Measurements from ENCODE around the gene P2RY1. TPM values are rescaled to one million over a fixed set of nuclear protein-coding genes. Genes with fewer than 3 reads are reported as not detected.

The P2RY1 gene
- total RNA-seq, 3 donors from 2014 or later (not counting 1 experiment from before 2014, with no cell fraction given) = 1.0 to 2.0 (median 1.4) TPM

DNA sequence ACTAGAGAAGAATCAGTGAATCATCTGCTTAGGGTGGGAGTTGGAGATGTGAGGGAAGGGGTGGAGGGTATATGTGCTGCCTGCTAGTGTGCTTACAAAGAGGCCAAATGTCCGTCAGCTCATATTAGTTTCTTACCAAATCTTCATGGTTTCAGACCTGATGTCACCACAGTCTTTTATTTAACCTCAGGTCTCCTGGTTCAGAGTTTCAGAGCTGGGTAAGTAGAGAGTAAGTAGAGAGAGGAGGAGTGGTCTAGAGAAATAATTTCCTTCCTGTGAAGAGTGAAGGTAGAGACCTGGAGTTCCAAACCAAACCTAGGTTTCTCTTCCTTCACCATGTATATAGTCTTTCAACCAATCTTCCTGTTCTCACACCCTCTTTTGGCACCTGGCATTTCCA, 17.5 kb upstream of the P2RY1 start:
- WGBS (ENCODE audit: insufficient coverage) = no CpG with 5 or more reads among the region's 1 CpG
- Mint-ChIP-seq H3K27ac (no peak overlapping the region), H3K36me3 (no peaks in the 10 kb centered on the region), H3K4me3 (no peak overlapping the region), H3K9me3 (peaks cover 0 to 2% of the 10 kb centered on the region in 2 donors), H3K27me3 (ENCODE audit: low read depth in 2 of 2) (no peaks in the 10 kb centered on the region), H3K4me1 (no peaks in the 10 kb centered on the region)
- Histone ChIP-seq H3K27me3 (ENCODE audit: control insufficient read depth, insufficient read depth, low read length) (no peaks in the 10 kb centered on the region), H3K4me1 (ENCODE audit: control insufficient read depth, insufficient read depth, low read length) (no peaks in the 10 kb centered on the region), H3K27ac (ENCODE audit: low read length) (no peak overlapping the region), H3K9me3 (ENCODE audit: control insufficient read depth, insufficient read depth, low read length) (no peaks in the 10 kb centered on the region), H3K4me3 (ENCODE audit: low read length) (no peak overlapping the region), H3K36me3 (ENCODE audit: control insufficient read depth, insufficient read depth, low read length) (no peaks in the 10 kb centered on the region)
- ATAC-seq = no peak
- DNase-seq = no peak
- intact Hi-C loops (cut with micrococcal nuclease) = no loop called here
- TF ChIP-seq, protein P1, sequence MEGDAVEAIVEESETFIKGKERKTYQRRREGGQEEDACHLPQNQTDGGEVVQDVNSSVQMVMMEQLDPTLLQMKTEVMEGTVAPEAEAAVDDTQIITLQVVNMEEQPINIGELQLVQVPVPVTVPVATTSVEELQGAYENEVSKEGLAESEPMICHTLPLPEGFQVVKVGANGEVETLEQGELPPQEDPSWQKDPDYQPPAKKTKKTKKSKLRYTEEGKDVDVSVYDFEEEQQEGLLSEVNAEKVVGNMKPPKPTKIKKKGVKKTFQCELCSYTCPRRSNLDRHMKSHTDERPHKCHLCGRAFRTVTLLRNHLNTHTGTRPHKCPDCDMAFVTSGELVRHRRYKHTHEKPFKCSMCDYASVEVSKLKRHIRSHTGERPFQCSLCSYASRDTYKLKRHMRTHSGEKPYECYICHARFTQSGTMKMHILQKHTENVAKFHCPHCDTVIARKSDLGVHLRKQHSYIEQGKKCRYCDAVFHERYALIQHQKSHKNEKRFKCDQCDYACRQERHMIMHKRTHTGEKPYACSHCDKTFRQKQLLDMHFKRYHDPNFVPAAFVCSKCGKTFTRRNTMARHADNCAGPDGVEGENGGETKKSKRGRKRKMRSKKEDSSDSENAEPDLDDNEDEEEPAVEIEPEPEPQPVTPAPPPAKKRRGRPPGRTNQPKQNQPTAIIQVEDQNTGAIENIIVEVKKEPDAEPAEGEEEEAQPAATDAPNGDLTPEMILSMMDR (IDR thresholded peaks at IDR 0.05) = no peak

DNA sequence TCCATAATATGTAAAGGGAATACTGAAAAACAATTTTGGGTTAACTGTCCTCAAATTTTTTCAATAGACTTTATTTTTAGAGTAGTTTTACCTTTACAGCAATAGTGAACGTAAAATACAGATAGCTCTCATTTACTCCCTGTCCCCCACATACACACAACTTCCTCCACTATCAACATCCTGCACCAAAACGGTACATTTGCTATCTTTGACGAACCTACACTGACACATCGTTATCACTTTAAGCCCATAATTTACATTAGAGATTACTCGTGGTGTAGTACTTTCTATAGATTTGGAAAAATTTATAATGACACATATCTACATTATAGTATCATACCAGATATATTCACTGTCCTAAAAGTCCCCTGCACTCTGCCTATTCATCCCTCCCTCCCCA, 16.9 kb upstream of the P2RY1 start:
- Histone ChIP-seq H3K27ac (ENCODE audit: low read length) (no peak overlapping the region), H3K36me3 (ENCODE audit: control insufficient read depth, insufficient read depth, low read length) (no peaks in the 10 kb centered on the region), H3K4me1 (ENCODE audit: control insufficient read depth, insufficient read depth, low read length) (no peaks in the 10 kb centered on the region), H3K9me3 (ENCODE audit: control insufficient read depth, insufficient read depth, low read length) (no peaks in the 10 kb centered on the region), H3K27me3 (ENCODE audit: control insufficient read depth, insufficient read depth, low read length) (no peaks in the 10 kb centered on the region), H3K4me3 (ENCODE audit: low read length) (no peak overlapping the region)
- no peak for ATAC-seq
- Mint-ChIP-seq H3K27ac (no peak overlapping the region), H3K9me3 (peaks cover 0 to 2% of the 10 kb centered on the region in 2 donors), H3K27me3 (ENCODE audit: low read depth in 2 of 2) (no peaks in the 10 kb centered on the region), H3K36me3 (no peaks in the 10 kb centered on the region), H3K4me1 (no peaks in the 10 kb centered on the region), H3K4me3 (no peak overlapping the region)
- DNase-seq = no peak
- intact Hi-C loops (cut with micrococcal nuclease) = no loop called here
- WGBS (ENCODE audit: insufficient coverage) = 86% methylated on average over 5 of the region's 5 CpGs
- TF ChIP-seq, protein P1 (IDR thresholded peaks at IDR 0.05) = no peak

DNA sequence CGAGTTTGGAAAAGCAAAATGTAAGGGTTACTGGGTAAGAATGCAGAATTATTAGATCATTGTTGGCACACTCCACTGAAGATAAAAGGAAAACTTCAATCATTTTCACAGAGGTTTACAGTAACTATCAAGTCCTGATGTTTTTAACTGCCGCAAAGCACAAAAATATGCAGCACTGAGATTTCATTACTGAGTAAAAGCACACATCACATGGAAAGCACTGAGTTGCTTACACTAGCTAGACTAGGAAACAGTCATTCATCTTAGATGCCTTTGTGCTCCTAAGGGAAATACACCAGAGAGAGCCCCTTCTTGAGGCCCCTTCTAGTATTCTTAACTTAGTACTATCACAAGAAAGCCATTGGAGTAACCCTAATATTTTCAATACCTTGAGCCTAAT, 11.8 kb upstream of the P2RY1 start:
- H3K4me3 ChIP-seq (ENCODE audit: low read length) = no peak overlapping the region
- H3K27ac ChIP-seq (ENCODE audit: low read length) = no peak overlapping the region
- DNase-seq = no peak
- Mint-ChIP-seq H3K9me3 (no peaks in the 10 kb centered on the region), H3K4me3 (no peak overlapping the region), H3K36me3 (no peaks in the 10 kb centered on the region), H3K27ac (no peak overlapping the region), H3K27me3 (ENCODE audit: low read depth in 2 of 2) (no peaks in the 10 kb centered on the region), H3K4me1 (no peaks in the 10 kb centered on the region)
- H3K4me1 ChIP-seq (ENCODE audit: control insufficient read depth, insufficient read depth, low read length) = no peaks in the 10 kb centered on the region
- TF ChIP-seq, protein P1 (IDR thresholded peaks at IDR 0.05) = no peak
- H3K27me3 ChIP-seq (ENCODE audit: control insufficient read depth, insufficient read depth, low read length) = no peaks in the 10 kb centered on the region
- H3K9me3 ChIP-seq (ENCODE audit: control insufficient read depth, insufficient read depth, low read length) = no peaks in the 10 kb centered on the region
- WGBS (ENCODE audit: insufficient coverage) = 100% methylated on average over 2 of the region's 2 CpGs
- no peak for ATAC-seq
- no peaks in the 10 kb centered on the region for H3K36me3 ChIP-seq (ENCODE audit: control insufficient read depth, insufficient read depth, low read length)
- intact Hi-C loops (cut with micrococcal nuclease) = no loop called here

DNA sequence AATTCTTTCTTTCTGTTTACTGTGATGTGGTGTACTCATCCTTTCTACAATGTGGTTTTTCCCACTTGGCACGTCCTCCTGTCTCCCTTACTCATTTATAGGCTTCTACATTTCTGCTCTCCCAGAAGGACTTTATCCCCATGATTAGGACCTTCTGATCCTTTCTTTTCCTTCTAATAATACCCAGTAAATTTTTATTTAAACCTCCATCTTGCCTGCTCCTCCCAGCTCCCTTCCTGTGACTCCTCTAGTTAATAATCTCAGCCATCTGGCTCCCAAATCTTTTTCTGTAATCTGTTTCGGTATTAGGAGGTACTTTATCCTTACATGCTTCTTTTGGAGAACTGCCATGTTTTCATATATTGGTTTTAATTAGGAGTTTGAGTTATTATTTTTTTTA, 11.2 kb upstream of the P2RY1 start:
- intact Hi-C loops (cut with micrococcal nuclease) = no loop called here
- Histone ChIP-seq H3K27me3 (ENCODE audit: control insufficient read depth, insufficient read depth, low read length) (no peaks in the 10 kb centered on the region), H3K4me3 (ENCODE audit: low read length) (no peak overlapping the region), H3K9me3 (ENCODE audit: control insufficient read depth, insufficient read depth, low read length) (no peaks in the 10 kb centered on the region), H3K36me3 (ENCODE audit: control insufficient read depth, insufficient read depth, low read length) (no peaks in the 10 kb centered on the region), H3K27ac (ENCODE audit: low read length) (no peak overlapping the region), H3K4me1 (ENCODE audit: control insufficient read depth, insufficient read depth, low read length) (no peaks in the 10 kb centered on the region)
- no peaks in the 10 kb centered on the region for H3K36me3 Mint-ChIP-seq
- H3K4me1 Mint-ChIP-seq = no peaks in the 10 kb centered on the region
- H3K27me3 Mint-ChIP-seq (ENCODE audit: low read depth in 2 of 2) = no peaks in the 10 kb centered on the region
- ATAC-seq (no peak), DNase-seq (no peak)
- TF ChIP-seq, protein P1 (IDR thresholded peaks at IDR 0.05) = no peak
- no peaks in the 10 kb centered on the region for H3K9me3 Mint-ChIP-seq
- H3K27ac Mint-ChIP-seq = no peak overlapping the region
- H3K4me3 Mint-ChIP-seq = no peak overlapping the region
- 96% methylated on average over 2 of the region's 2 CpGs for WGBS (ENCODE audit: insufficient coverage)
